T-helper 2 cell treated with Interferon-gamma antibody and Interleukin-4, amounts not matched to agents 5 μg/mL and 100 μg/mL, for 36 hours (primary cell): ENCODE measurements around the gene SLC17A7.

ENCODE experiments used
- DNase-seq: peaks from one replicate; pipeline ENCODE4 v3.0.0; 2021; ENCODE audit warnings: low spot score
- H3K27ac Mint-ChIP-seq: one replicate; pipeline ENCODE4 v1.8.0; 2021; ENCODE audit warnings: mild to moderate bottlenecking, mixed read lengths
- H3K27me3 Mint-ChIP-seq: one replicate; pipeline ENCODE4 v1.8.0; 2021; ENCODE audit warnings: low read depth, mixed read lengths
- H3K36me3 Mint-ChIP-seq: one replicate; pipeline ENCODE4 v1.8.0; 2021; ENCODE audit warnings: low read depth, mixed read lengths
- H3K4me1 Mint-ChIP-seq: one replicate; pipeline ENCODE4 v1.8.0; 2021; ENCODE audit warnings: low read depth, mixed read lengths
- H3K4me3 Mint-ChIP-seq: one replicate; pipeline ENCODE4 v1.8.0; 2022; ENCODE audit warnings: mild to moderate bottlenecking, moderate library complexity, mixed read lengths
- H3K9me3 Mint-ChIP-seq: one replicate; pipeline ENCODE4 v1.8.0; 2021; ENCODE audit warnings: mixed read lengths

SLC17A7 gene

DNA sequence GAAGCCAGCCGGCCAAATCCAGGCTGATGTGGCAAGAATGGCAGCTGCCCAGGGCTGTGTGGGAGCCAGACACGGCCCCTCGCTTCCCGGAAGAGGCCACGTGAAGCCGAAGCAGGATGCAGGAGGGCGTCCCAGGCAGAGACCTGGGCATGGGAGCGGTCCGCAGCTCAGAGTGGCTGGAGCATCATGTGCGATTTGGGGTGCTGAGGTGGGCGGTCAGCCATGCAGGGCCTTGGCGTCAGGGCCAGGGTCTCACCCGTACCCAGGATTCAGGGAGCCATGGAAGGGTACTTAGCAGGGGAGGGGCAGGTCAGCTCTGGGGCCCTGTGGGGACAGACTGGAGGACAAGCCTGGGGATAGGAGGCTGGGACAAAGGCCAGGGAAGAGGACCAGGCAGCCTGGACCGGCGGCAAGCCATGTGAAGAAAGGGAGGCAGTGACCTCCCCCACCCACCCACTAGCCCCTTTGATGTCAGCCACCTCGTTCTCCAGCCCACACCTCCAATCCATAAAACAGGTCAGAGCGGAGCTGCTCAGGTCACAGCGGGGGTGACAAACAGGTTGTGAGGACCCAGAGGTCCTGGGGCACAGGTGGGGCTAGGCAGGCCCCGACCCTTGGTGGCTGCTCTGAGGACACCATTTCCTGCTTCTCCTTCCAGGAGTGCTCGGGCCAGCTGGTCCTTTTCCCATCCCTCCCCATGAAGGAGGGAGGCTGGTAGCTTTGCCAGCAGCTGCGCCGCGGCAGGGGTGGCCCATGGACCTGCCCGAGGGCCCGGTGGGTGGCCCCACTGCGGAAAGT lies 51.0 kb downstream of the SLC17A7 start:
- H3K4me1 Mint-ChIP-seq = peaks cover 13% of the 10 kb centered on the region
- no peaks in the 10 kb centered on the region for H3K36me3 Mint-ChIP-seq
- no peak for DNase-seq
- no peak overlapping the region for H3K4me3 Mint-ChIP-seq
- peaks cover 2% of the 10 kb centered on the region for H3K27me3 Mint-ChIP-seq
- H3K9me3 Mint-ChIP-seq = no peaks in the 10 kb centered on the region
- no peak overlapping the region for H3K27ac Mint-ChIP-seq

DNA sequence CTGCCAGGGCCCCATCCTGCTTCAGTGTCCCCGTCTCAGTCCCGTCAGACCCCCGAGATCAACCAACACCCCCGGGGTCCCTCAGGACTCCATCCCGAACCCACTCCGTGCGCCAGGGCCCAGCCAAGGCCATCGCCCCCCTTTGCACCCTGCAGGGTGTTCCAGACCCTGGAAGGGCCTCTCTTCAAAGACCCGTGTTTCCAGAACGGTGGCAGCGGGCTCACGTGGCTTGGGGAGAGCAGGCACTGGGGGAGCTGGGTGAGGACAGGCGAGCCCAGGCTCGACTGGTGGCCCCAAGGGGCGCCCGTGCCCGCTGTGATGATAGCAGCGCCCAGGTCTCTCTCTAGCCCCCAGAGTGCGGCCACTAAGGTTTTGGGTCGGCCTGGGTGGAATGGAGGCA lies 51.9 kb downstream of the SLC17A7 start:
- peaks cover 13% of the 10 kb centered on the region for H3K4me1 Mint-ChIP-seq
- H3K4me3 Mint-ChIP-seq = no peak overlapping the region
- no peaks in the 10 kb centered on the region for H3K36me3 Mint-ChIP-seq

DNA sequence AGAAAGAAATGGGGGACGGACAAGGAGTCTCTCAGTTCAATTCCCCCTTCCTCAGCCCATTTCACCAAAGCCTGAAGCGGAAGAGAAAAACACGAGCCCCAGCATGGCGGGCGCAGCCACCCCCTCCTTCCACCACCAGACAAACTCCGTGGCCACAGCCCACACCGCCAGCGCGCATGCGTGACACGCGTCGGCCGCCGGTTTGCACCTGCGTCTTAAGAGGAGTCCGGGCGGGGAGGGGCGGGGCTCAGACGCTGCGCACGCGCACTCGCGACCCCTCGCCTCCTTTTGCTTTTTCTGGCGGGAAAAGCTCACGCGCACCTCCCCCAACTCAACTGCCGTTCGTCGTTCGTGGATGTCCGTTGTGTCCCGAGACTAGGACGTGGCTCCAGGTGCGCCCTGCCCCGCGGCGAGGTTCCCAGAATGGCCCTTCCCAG lies 53.4 kb downstream of the SLC17A7 start, which contains the start of gene KASH5:
KASH5 (plus strand) TSS at position 314 of the 437 bp plus-strand sequence. CDS start 2,635 bp downstream, outside the sequence.
- Mint-ChIP-seq H3K27ac (peak within 1 kb of the TSS; percentile 54), H3K4me3 (peak within 1 kb of the TSS; percentile 18), H3K9me3 (peaks cover 5% of the 10 kb centered on the region), H3K4me1 (peaks cover 15% of the 10 kb centered on the region), H3K27me3 (peaks cover 7% of the 10 kb centered on the region), H3K36me3 (no peaks in the 10 kb centered on the region)
- DNase-seq = peak; percentile 54

More for the DNA sequence above, 51.9 kb downstream of the SLC17A7 start:
- H3K27ac Mint-ChIP-seq = no peak overlapping the region
- peaks cover 2% of the 10 kb centered on the region for H3K27me3 Mint-ChIP-seq
- DNase-seq = no peak
- no peaks in the 10 kb centered on the region for H3K9me3 Mint-ChIP-seq

DNA sequence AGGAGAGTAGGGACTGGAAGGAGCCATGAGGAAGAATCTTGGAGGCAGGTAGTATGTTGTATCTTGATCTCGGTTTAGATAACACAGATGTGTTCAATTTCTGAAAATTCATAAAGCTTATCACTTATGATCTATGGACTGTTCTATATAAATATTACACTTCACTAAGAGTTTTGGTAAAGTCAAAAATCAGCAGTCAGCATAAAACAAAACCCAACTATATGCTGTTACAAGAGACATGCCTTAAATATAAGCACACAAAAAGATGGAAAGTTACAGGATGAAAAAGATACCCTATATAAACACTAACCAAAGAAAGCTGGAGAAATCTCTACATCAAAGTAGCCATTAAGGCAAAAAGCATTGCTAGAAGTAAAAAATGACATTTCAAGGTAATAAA lies 57.7 kb downstream of the SLC17A7 start:
- peaks cover 14% of the 10 kb centered on the region for H3K9me3 Mint-ChIP-seq
- no peak for DNase-seq
- no peak overlapping the region for H3K4me3 Mint-ChIP-seq
- peaks cover 4% of the 10 kb centered on the region for H3K4me1 Mint-ChIP-seq
- H3K27ac Mint-ChIP-seq = no peak overlapping the region
- H3K27me3 Mint-ChIP-seq = peaks cover 4% of the 10 kb centered on the region
- no peaks in the 10 kb centered on the region for H3K36me3 Mint-ChIP-seq

DNA sequence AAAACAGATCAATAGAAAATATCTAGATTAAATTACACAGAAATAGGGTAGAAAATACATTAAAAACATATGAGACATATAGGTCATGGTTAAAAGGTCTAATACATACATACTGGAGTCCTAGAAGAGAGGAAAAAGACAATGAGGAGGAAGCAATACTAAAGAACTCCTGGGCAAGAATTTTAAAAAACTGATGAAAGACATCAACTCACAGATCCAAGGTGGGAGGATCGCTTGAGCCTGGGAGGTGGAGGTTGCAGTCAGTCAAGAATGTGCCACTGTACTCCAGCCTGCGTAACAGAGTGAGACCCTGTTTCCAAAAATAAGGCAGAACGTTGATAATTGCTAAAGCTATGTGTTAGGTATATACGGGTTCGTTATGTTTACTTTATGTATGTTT lies 58.7 kb downstream of the SLC17A7 start:
- Mint-ChIP-seq H3K9me3 (peaks cover 14% of the 10 kb centered on the region), H3K27me3 (peaks cover 4% of the 10 kb centered on the region), H3K4me1 (peaks cover 4% of the 10 kb centered on the region), H3K27ac (no peak overlapping the region), H3K36me3 (no peaks in the 10 kb centered on the region), H3K4me3 (no peak overlapping the region)
- no peak for DNase-seq

DNA sequence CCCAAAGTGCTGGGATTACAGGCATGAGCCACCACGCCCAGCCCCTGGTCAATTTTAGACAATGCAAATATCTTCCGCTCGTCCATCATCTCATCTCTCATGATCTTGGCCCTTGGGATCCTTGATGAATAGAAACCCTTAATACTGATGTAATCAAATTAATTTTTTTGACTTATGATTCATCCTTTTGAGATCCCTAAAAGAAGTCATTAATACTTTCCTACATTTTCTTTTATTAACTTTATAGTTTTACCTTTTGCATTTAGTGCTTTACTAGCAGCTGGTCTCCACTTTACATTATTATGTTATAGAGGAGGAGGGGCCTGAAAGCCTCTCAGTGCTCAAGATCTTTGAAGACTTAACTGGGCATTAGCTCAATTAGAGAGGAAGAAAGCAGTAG lies 60.9 kb downstream of the SLC17A7 start:
- peaks cover 2% of the 10 kb centered on the region for H3K4me1 Mint-ChIP-seq
- no peak overlapping the region for H3K27ac Mint-ChIP-seq
- H3K9me3 Mint-ChIP-seq = peaks cover 14% of the 10 kb centered on the region
- H3K36me3 Mint-ChIP-seq = no peaks in the 10 kb centered on the region
- no peak for DNase-seq
- H3K27me3 Mint-ChIP-seq = peaks cover 6% of the 10 kb centered on the region
- no peak overlapping the region for H3K4me3 Mint-ChIP-seq
